ENCODE results near the gene PTPRM. TPM values are rescaled to one million over a fixed set of nuclear protein-coding genes. Genes with fewer than 3 reads are reported as not detected.

PTPRM gene
- polyA plus RNA-seq, 1 donor (not counting 4 experiments of a cell fraction or from before 2014, with no cell fraction given), result 54.5 TPM

GRCh38 chr18:7697306-7697705 is 130.2 kb downstream of the PTPRM start:
- H3K4me1 ChIP-seq (ENCODE audit: control insufficient read depth, extremely low read depth, insufficient read depth, low read length), result no peaks in the 10 kb centered on the region
- no peak overlapping the region for H3K4me2 ChIP-seq (ENCODE audit: control insufficient read depth, extremely low read depth, insufficient read depth, low read depth, low read length)
- dilution Hi-C loops (cut with MboI; ENCODE audit: extremely low pct_ligation_motif_present, low sequenced_read_pairs), result no loop called here
- H2AFZ ChIP-seq (ENCODE audit: control insufficient read depth, low read length), result no peak overlapping the region
- H3K9me3 ChIP-seq (ENCODE audit: control insufficient read depth, low read depth, low read length), result no peaks in the 10 kb centered on the region
- H3K27ac ChIP-seq (ENCODE audit: control insufficient read depth, insufficient read depth, low read length), result no peak overlapping the region
- FAIRE-seq (no peak), DNase-seq (ENCODE audit: low read depth, low spot score) (no peak)
- H3K27me3 ChIP-seq (ENCODE audit: control insufficient read depth, extremely low read depth, insufficient read depth, low read length), result no peaks in the 10 kb centered on the region
- TF ChIP-seq CTCF (optimal IDR thresholded peaks at IDR 0.05 in 1 of 3, IDR thresholded peaks at IDR 0.05 in 1 of 3, conservative IDR thresholded peaks at IDR 0.05 in 1 of 3; ENCODE audit: extremely low read depth in 1 of 3, insufficient read depth in 2 of 3, low read length in 3 of 3) (no peak), EZH2 (IDR thresholded peaks at IDR 0.05; ENCODE audit: low read length) (no peak)
- no peak overlapping the region for H3K9ac ChIP-seq (ENCODE audit: control insufficient read depth, extremely low read depth, insufficient read depth, low read length)
- no peaks in the 10 kb centered on the region for H4K20me1 ChIP-seq (ENCODE audit: control insufficient read depth, extremely low read depth, insufficient read depth, low read length)
- no peaks in the 10 kb centered on the region for H3K79me2 ChIP-seq (ENCODE audit: control insufficient read depth, insufficient read depth, low read length)
- no peaks in the 10 kb centered on the region for H3K9me1 ChIP-seq (ENCODE audit: control insufficient read depth, extremely low read depth, insufficient read depth, low read length)
- no peak overlapping the region for H3K4me3 ChIP-seq (ENCODE audit: control insufficient read depth in 2 of 3, extremely low read depth in 1 of 3, insufficient read depth in 2 of 3, low read depth in 1 of 3, low read length in 3 of 3)
- H3K36me3 ChIP-seq (ENCODE audit: control insufficient read depth in 2 of 2, extremely low read depth in 1 of 2, insufficient read depth in 2 of 2, low read length in 2 of 2), result no peaks in the 10 kb centered on the region

- Histone ChIP-seq H3K27me3 (ENCODE audit: control insufficient read depth, extremely low read depth, insufficient read depth, low read length) (no peaks in the 10 kb centered on the region), H4K20me1 (ENCODE audit: control insufficient read depth, extremely low read depth, insufficient read depth, low read length) (no peaks in the 10 kb centered on the region), H3K9me3 (ENCODE audit: control insufficient read depth, low read depth, low read length) (no peaks in the 10 kb centered on the region), H3K9ac (ENCODE audit: control insufficient read depth, extremely low read depth, insufficient read depth, low read length) (no peak overlapping the region), H3K4me2 (ENCODE audit: control insufficient read depth, extremely low read depth, insufficient read depth, low read depth, low read length) (no peak overlapping the region), H3K36me3 (ENCODE audit: control insufficient read depth in 2 of 2, extremely low read depth in 1 of 2, insufficient read depth in 2 of 2, low read length in 2 of 2) (no peaks in the 10 kb centered on the region), H3K27ac (ENCODE audit: control insufficient read depth, insufficient read depth, low read length) (no peak overlapping the region), H2AFZ (ENCODE audit: control insufficient read depth, low read length) (no peak overlapping the region), H3K4me3 (ENCODE audit: control insufficient read depth in 2 of 3, extremely low read depth in 1 of 3, insufficient read depth in 2 of 3, low read depth in 1 of 3, low read length in 3 of 3) (no peak overlapping the region), H3K79me2 (ENCODE audit: control insufficient read depth, insufficient read depth, low read length) (no peaks in the 10 kb centered on the region), H3K4me1 (ENCODE audit: control insufficient read depth, extremely low read depth, insufficient read depth, low read length) (no peaks in the 10 kb centered on the region), H3K9me1 (ENCODE audit: control insufficient read depth, extremely low read depth, insufficient read depth, low read length) (no peaks in the 10 kb centered on the region)
- no peak for DNase-seq (ENCODE audit: low read depth, low spot score)
- dilution Hi-C loops (cut with MboI; ENCODE audit: extremely low pct_ligation_motif_present, low sequenced_read_pairs), result no loop called here
- FAIRE-seq, result no peak
- TF ChIP-seq EZH2 (IDR thresholded peaks at IDR 0.05; ENCODE audit: low read length) (no peak), CTCF (optimal IDR thresholded peaks at IDR 0.05 in 1 of 3, IDR thresholded peaks at IDR 0.05 in 1 of 3, conservative IDR thresholded peaks at IDR 0.05 in 1 of 3; ENCODE audit: extremely low read depth in 1 of 3, insufficient read depth in 2 of 3, low read length in 3 of 3) (no peak)
Measured at GRCh38 chr18:7711495-7711894, 144.4 kb downstream of the PTPRM start.
